Neural cell (in vitro differentiated cells): ENCODE results near the gene IGSF9B.

Source experiments
- EZH2 ChIP-seq: fragments of 200-600, 300-800 bp; shearing (Covaris generic), sonication (generic); IDR thresholded peaks from 2 replicates; pipeline ENCODE4 v1.6.1; 2014; ENCODE audit warnings: antibody characterized with exemption, low read length, borderline replicate concordance, mild to moderate bottlenecking; ENCODE audit not compliant: insufficient read depth, poor library complexity, severe bottlenecking
- TAF1 ChIP-seq: IDR thresholded peaks from 2 replicates; pipeline ENCODE4 v1.6.1; 2012; ENCODE audit warnings: low read depth
- TF ChIP-seq, protein P1 (sequence below): fragments of 450-650 bp; IDR thresholded peaks from 2 replicates; pipeline ENCODE4 v1.5.1; 2014; ENCODE audit warnings: antibody characterized with exemption, mild to moderate bottlenecking, moderate library complexity; ENCODE audit not compliant: poor library complexity, severe bottlenecking

DNA sequence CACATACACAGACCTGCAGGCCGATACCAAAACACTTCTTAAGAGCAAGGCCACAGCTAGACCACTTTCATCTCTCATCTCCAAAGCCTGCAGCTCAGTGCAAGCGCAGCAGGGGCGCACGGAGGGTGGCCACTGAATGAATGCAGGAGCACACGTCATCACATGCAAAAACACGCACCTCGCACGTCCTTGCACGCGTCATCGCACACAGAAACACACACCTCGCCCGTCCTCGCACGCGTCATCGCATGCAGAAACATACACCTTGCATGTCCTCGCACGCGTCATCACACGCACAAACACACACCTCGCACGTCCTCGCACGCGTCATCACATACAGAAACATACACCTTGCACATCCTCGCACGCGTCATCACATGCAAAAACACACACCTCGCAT, 17.2 kb downstream of the IGSF9B start:
- TF ChIP-seq, protein P1, sequence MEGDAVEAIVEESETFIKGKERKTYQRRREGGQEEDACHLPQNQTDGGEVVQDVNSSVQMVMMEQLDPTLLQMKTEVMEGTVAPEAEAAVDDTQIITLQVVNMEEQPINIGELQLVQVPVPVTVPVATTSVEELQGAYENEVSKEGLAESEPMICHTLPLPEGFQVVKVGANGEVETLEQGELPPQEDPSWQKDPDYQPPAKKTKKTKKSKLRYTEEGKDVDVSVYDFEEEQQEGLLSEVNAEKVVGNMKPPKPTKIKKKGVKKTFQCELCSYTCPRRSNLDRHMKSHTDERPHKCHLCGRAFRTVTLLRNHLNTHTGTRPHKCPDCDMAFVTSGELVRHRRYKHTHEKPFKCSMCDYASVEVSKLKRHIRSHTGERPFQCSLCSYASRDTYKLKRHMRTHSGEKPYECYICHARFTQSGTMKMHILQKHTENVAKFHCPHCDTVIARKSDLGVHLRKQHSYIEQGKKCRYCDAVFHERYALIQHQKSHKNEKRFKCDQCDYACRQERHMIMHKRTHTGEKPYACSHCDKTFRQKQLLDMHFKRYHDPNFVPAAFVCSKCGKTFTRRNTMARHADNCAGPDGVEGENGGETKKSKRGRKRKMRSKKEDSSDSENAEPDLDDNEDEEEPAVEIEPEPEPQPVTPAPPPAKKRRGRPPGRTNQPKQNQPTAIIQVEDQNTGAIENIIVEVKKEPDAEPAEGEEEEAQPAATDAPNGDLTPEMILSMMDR = no peak
- no peak for TF ChIP-seq EZH2
- no peak for TF ChIP-seq TAF1
